Renal cortex interstitium (tissue), 15 donors: ENCODE data around the gene MDN1. TPM values are rescaled to one million over a fixed set of nuclear protein-coding genes. Genes with fewer than 3 reads are reported as not detected.
A peak's percentile ranks its signal among the peaks of the same experiment; 100 is the strongest.
"Not testable (repeated sequence)": the region's sequence is repeated elsewhere in the genome, so short reads cannot be mapped to it uniquely, and the experiment has no call there.

Source experiments
- DNase-seq, 11 donors: peaks; one replicate each; pipeline ENCODE4 v3.0.0-alpha.2; 2013; ENCODE audit warnings: low read depth in 9 of 11, low spot score in 4 of 11; ENCODE audit errors: extremely low read depth in 1 of 11
- long read RNA-seq, 16 experiments: transcript quantifications; one replicate each; lab custom pipeline, GENCODE V29; 2026
- polyA plus RNA-seq, 3 donors: library from polyadenylated mRNA; unstranded; fragments of 120-200 nt; gene quantifications; one replicate each; pipeline ENCODE4 v1.2.1, GENCODE V29; 2013; ENCODE audit not compliant: insufficient read length in 3 of 3

MDN1 gene
- 10 to 100 TPM; 39.1 to 48.6 (median 47.6) TPM for polyA plus RNA-seq
- long read RNA-seq, donor 1, partial matches to known transcripts, result 31 of 31 reads
- long read RNA-seq, donor 1, other reads (novel, unspliced or antisense), result 0 of 31 reads
- long read RNA-seq, donor 2, partial matches to known transcripts, result 7 of 12 reads
- long read RNA-seq, donor 2, other reads (novel, unspliced or antisense), result 5 of 12 reads
- long read RNA-seq, donor 3, partial matches to known transcripts, result 0 of 25 reads
- long read RNA-seq, donor 3, other reads (novel, unspliced or antisense), result 25 of 25 reads
- long read RNA-seq, donor 4, partial matches to known transcripts, result 5 of 5 reads
- long read RNA-seq, donor 4, other reads (novel, unspliced or antisense), result 0 of 5 reads
- long read RNA-seq, donor 5, result 0 reads
- long read RNA-seq, donor 6, partial matches to known transcripts, result 42 of 42 reads
- long read RNA-seq, donor 6, other reads (novel, unspliced or antisense), result 0 of 42 reads
- long read RNA-seq, donor 7, result 0 reads
- long read RNA-seq, donor 8, result 0 reads
- long read RNA-seq, donor 9, partial matches to known transcripts, result 5 of 5 reads
- long read RNA-seq, donor 9, other reads (novel, unspliced or antisense), result 0 of 5 reads
- long read RNA-seq, donor 10, partial matches to known transcripts, result 49 of 60 reads
- long read RNA-seq, donor 10, other reads (novel, unspliced or antisense), result 11 of 60 reads
- long read RNA-seq, donor 11, partial matches to known transcripts, result 0 of 11 reads
- long read RNA-seq, donor 11, other reads (novel, unspliced or antisense), result 11 of 11 reads
- long read RNA-seq, donor 12, partial matches to known transcripts, result 37 of 42 reads
- long read RNA-seq, donor 12, other reads (novel, unspliced or antisense), result 5 of 42 reads
- long read RNA-seq, donor 13, result 0 reads
- long read RNA-seq, donor 14, result 0 reads
- long read RNA-seq, donor 15, partial matches to known transcripts, result 5 of 5 reads
- long read RNA-seq, donor 15, other reads (novel, unspliced or antisense), result 0 of 5 reads
- long read RNA-seq, donor 16, partial matches to known transcripts, result 75 of 83 reads
- long read RNA-seq, donor 16, other reads (novel, unspliced or antisense), result 8 of 83 reads

- DNase-seq, result peak; percentile 83 to 97 (median 93)
Measured at GRCh38 chr6:89819336-89820130, at the start of gene MDN1. Gene MDN1, minus strand, starts transcription at chr6:89819794. Its CDS starts 187 bp downstream, at chr6:89819607.

- no peak for DNase-seq
Measured at GRCh38 chr6:89866024-89866678, 46.6 kb upstream of the MDN1 start.

- DNase-seq, result no peak
Measured at GRCh38 chr6:89862698-89863097, 43.1 kb upstream of the MDN1 start.

GRCh38 chr6:89862273-89862672, 42.7 kb upstream of the MDN1 start:
- DNase-seq, result no peak

- no peak for DNase-seq
Measured at GRCh38 chr6:89859744-89860143, 40.1 kb upstream of the MDN1 start.

GRCh38 chr6:89858041-89858440, 38.4 kb upstream of the MDN1 start:
- no peak for DNase-seq

- DNase-seq, result no peak
Measured at GRCh38 chr6:89853068-89853467, 33.5 kb upstream of the MDN1 start.

GRCh38 chr6:89847513-89847912, 27.9 kb upstream of the MDN1 start:
- not testable (repeated sequence) for DNase-seq

- no peak for DNase-seq
Measured at GRCh38 chr6:89843070-89843469, 23.5 kb upstream of the MDN1 start.

GRCh38 chr6:89842228-89842627, 22.6 kb upstream of the MDN1 start:
- DNase-seq, result no peak

GRCh38 chr6:89840538-89840937, 20.9 kb upstream of the MDN1 start:
- DNase-seq, result no peak

- DNase-seq, result no peak
Measured at GRCh38 chr6:89836639-89837222, 17.1 kb upstream of the MDN1 start.

- DNase-seq, result no peak
Measured at GRCh38 chr6:89834884-89835792, 15.5 kb upstream of the MDN1 start.

- no peak for DNase-seq
Measured at GRCh38 chr6:89830170-89830809, 10.7 kb upstream of the MDN1 start.

GRCh38 chr6:89829472-89830169, 10.0 kb upstream of the MDN1 start, which contains the start of gene CASP8AP2:
Gene CASP8AP2, plus strand, starts transcription at chr6:89829880.
- DNase-seq, result peak; percentile 94 to 100 (median 97)

- DNase-seq, result peak in 1 of 11 donors; percentile 25
Measured at GRCh38 chr6:89828988-89829471, 9.4 kb upstream of the MDN1 start.
